CD4-positive, alpha-beta T cell (primary cell): ENCODE measurements around the gene KMT5B. TPM values are rescaled to one million over a fixed set of nuclear protein-coding genes. Genes with fewer than 3 reads are reported as not detected.
A peak's percentile ranks its signal among the peaks of the same experiment; 100 is the strongest.

Experiments
- ATAC-seq: fragments of 200-7000 bp; cut with Tn5 transposase; one replicate; pipeline ENCODE4 v1.10.0; 2022; ENCODE audit warnings: mild to moderate bottlenecking; ENCODE audit not compliant: poor library complexity
- CTCF ChIA-PET: fragments of 350-600 bp; sonication (Branson Sonifier 250); formaldehyde crosslinking; loops from one replicate; lab custom pipeline; 2021; ENCODE audit warnings: antibody characterized with exemption, inconsistent platforms; lab: Charles Lee
- POLR2A ChIA-PET: fragments of 350-600 bp; sonication (Branson Sonifier 250); formaldehyde crosslinking; loops from one replicate; lab custom pipeline; 2021; ENCODE audit warnings: antibody characterized with exemption, inconsistent platforms; lab: Charles Lee
- DNase-seq, 14 experiments: peaks; one replicate each; pipeline ENCODE4 v3.0.0-alpha.2; 2013 to 2020; ENCODE audit warnings: mixed read lengths in 2 of 14
- H3K27ac ChIP-seq, 2 donors: one replicate each; pipeline versions ENCODE4 v1.5.1 to v1.7.0; 2013; ENCODE audit warnings: low read length in 2 of 2, low read depth in 1 of 2, mild to moderate bottlenecking in 1 of 2
- H3K27me3 ChIP-seq, 2 experiments: 1 replicate in 1 of 2; 2 replicates in 1 of 2; pipeline versions ENCODE4 v1.6.1 to v1.7.0; 2013; ENCODE audit warnings: low read length in 2 of 2, control low read depth in 1 of 2, mild to moderate bottlenecking in 1 of 2, moderate library complexity in 1 of 2; ENCODE audit not compliant: insufficient read depth in 2 of 2, control insufficient read depth in 1 of 2
- H3K36me3 ChIP-seq: one replicate; pipeline ENCODE4 v1.6.1; 2013; ENCODE audit warnings: low read length, control low read depth; ENCODE audit not compliant: insufficient read depth
- H3K4me1 ChIP-seq: one replicate; pipeline ENCODE4 v1.6.1; 2013; ENCODE audit warnings: low read length, control low read depth; ENCODE audit not compliant: insufficient read depth
- H3K4me3 ChIP-seq: one replicate; pipeline ENCODE4 v1.5.1; 2013; ENCODE audit warnings: mild to moderate bottlenecking, low read length, moderate library complexity
- H3K9me3 ChIP-seq, 2 experiments: 1 replicate in 1 of 2; 2 replicates in 1 of 2; pipeline versions ENCODE4 v1.6.1 to v1.7.0; 2013; ENCODE audit warnings: low read length in 2 of 2, mild to moderate bottlenecking in 2 of 2, control low read depth in 1 of 2, moderate library complexity in 1 of 2; ENCODE audit not compliant: control insufficient read depth in 1 of 2, insufficient read depth in 1 of 2
- H3K27ac Mint-ChIP-seq: one replicate; pipeline ENCODE4 v1.8.0; 2020; ENCODE audit warnings: mixed read lengths
- H3K27me3 Mint-ChIP-seq: one replicate; pipeline ENCODE4 v1.8.0; 2021; ENCODE audit warnings: mixed read lengths
- H3K36me3 Mint-ChIP-seq: one replicate; pipeline ENCODE4 v1.8.0; 2021; ENCODE audit warnings: low read depth, mixed read lengths
- H3K4me1 Mint-ChIP-seq: one replicate; pipeline ENCODE4 v1.8.0; 2021; ENCODE audit warnings: low read depth, mixed read lengths
- H3K4me3 Mint-ChIP-seq: one replicate; pipeline ENCODE4 v1.8.0; 2020; ENCODE audit warnings: mild to moderate bottlenecking, mixed read lengths
- H3K9me3 Mint-ChIP-seq: one replicate; pipeline ENCODE4 v1.8.0; 2020; ENCODE audit warnings: mixed read lengths
- CTCF ChIP-seq: fragments of 200-600 bp; IDR thresholded peaks from one replicate; pipeline ENCODE4 v1.8.0; 2022; ENCODE audit warnings: antibody characterized with exemption, mild to moderate bottlenecking
- intact Hi-C, 2 experiments: fragments of 100-400 bp; cut with DNase I in 1 of 2; cut with micrococcal nuclease in 1 of 2; formaldehyde crosslinking; loops; one replicate each; pipeline versions ENCODE4 v1.15.1 to v1.9.0; 2023 to 2025; cut with DNase I, micrococcal nuclease
- total RNA-seq, 174 experiments: library from RNA in 2 of 174; stranded (reverse) in 2 of 174; gene quantifications; one replicate each; pipeline ENCODE4 v1.2.3 and lab custom pipeline; 2021 to 2026

The KMT5B gene
- total RNA-seq, 2 experiments from 2014 or later: 22.5 to 23.3 TPM

DNA sequence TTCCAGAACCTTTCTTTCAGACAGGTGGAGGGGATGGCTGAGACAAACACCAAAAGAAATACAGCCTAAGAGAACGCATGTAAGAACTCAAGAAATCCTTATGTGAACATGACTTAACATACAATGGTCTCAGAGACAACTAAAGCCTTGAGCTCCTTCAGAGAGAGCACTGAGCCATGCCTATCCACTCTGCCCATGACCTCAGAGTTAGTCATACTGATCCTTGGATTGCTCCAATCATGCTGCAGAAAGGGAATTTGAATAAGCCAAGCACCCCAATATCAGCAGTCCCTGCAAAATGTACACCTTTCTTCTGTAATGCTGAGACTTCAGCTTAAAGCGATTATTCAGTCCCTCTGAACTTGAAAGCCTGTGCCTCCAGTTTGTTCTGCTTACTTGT lies 48.7 kb downstream of the KMT5B start:
- Mint-ChIP-seq H3K27me3 (no peaks in the 10 kb centered on the region), H3K36me3 (peaks cover 86% of the 10 kb centered on the region), H3K4me1 (no peaks in the 10 kb centered on the region), H3K27ac (no peak overlapping the region), H3K9me3 (no peaks in the 10 kb centered on the region), H3K4me3 (no peak overlapping the region)
- Histone ChIP-seq H3K9me3 (no peaks in the 10 kb centered on the region), H3K4me3 (no peak overlapping the region), H3K27ac (no peak overlapping the region), H3K4me1 (no peaks in the 10 kb centered on the region), H3K36me3 (peaks cover 43% of the 10 kb centered on the region), H3K27me3 (no peaks in the 10 kb centered on the region)
- intact Hi-C loops: no loop called here
- POLR2A ChIA-PET: interaction anchor here (0.6 kb wide), 1 partner anchor 14 kb away, joined by 3 read pairs; no protein-coding TSS in a partner anchor
- CTCF ChIA-PET: no interaction called here
- DNase-seq: no peak
- no peak for ATAC-seq
- TF ChIP-seq CTCF: no peak

- no peak overlapping the region for H3K27ac ChIP-seq
- Mint-ChIP-seq H3K27ac (no peak overlapping the region), H3K4me1 (no peaks in the 10 kb centered on the region), H3K4me3 (no peak overlapping the region), H3K9me3 (no peaks in the 10 kb centered on the region), H3K27me3 (no peaks in the 10 kb centered on the region), H3K36me3 (peaks cover 86% of the 10 kb centered on the region)
- intact Hi-C loops: no loop called here
- ATAC-seq (no peak), DNase-seq (no peak)
- peaks cover 39% of the 10 kb centered on the region for H3K36me3 ChIP-seq
- CTCF ChIA-PET: no interaction called here
- H3K4me1 ChIP-seq: no peaks in the 10 kb centered on the region
- H3K9me3 ChIP-seq: no peaks in the 10 kb centered on the region
- no peak for TF ChIP-seq CTCF
- H3K27me3 ChIP-seq: no peaks in the 10 kb centered on the region
- POLR2A ChIA-PET: no interaction called here
- no peak overlapping the region for H3K4me3 ChIP-seq
Observed at GRCh38 chr11:68163691-68164090, 49.4 kb downstream of the KMT5B start.

DNA sequence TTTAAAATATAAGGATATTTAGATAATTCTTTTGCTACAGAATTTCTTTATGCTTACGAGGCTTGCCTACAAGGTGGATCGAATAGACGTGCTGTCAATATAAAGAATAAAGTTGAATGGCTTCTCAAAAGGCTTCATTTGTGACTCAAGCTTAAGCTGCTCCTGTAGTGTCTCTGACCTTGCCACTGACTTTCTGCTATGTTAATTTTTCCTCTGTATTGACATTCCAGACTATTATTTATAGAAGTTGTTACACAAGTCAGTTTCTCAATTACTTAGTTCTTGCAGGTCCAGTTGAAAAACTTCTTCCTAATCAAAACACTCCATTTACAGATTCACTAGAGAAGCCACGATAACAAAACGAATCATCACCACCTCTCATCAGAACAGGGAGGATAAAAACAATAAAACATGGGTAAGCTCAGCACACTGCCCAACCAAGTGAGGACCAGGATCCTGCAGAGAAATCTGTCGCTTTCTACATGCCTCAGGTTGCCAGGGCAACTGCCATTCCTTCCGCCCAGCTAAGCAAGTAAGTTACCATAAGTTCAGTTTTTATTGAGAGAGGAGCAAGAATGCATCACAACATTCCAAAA lies 52.9 kb downstream of the KMT5B start:
- H3K36me3 ChIP-seq: peaks cover 26% of the 10 kb centered on the region
- peaks cover 68% of the 10 kb centered on the region for H3K36me3 Mint-ChIP-seq

More for the DNA sequence above, 52.9 kb downstream of the KMT5B start:
- ATAC-seq (no peak), DNase-seq (no peak)
- Histone ChIP-seq H3K27ac (no peak overlapping the region), H3K4me3 (no peak overlapping the region), H3K9me3 (no peaks in the 10 kb centered on the region), H3K27me3 (no peaks in the 10 kb centered on the region), H3K4me1 (no peaks in the 10 kb centered on the region)
- ChIA-PET CTCF (no interaction called here), POLR2A (no interaction called here)
- Mint-ChIP-seq H3K4me3 (no peak overlapping the region), H3K27me3 (no peaks in the 10 kb centered on the region), H3K27ac (peak overlapping the region; percentile 33), H3K9me3 (no peaks in the 10 kb centered on the region), H3K4me1 (no peaks in the 10 kb centered on the region)
- intact Hi-C loops: no loop called here
- no peak for TF ChIP-seq CTCF
